K562 (cell line): ENCODE measurements around the gene VHLL. TPM values are rescaled to one million over a fixed set of nuclear protein-coding genes. Genes with fewer than 3 reads are reported as not detected.
A peak's percentile ranks its signal among the peaks of the same experiment; 100 is the strongest.

Source experiments
- ATAC-seq: fragments of 200-7000 bp; cut with Tn5 transposase; 3 replicates; pipeline ENCODE4 v1.9.1; 2020; ENCODE audit warnings: moderate library complexity
- BruUV-seq: library from RNA; stranded (reverse); fragments of 400-500 nt; replicated peaks from 2 replicates; lab custom pipeline; 2021; lab: Mats Ljungman, UMichigan
- CTCF ChIA-PET: fragments of 300-600 bp; formaldehyde crosslinking; extraction: SDS; loops from one replicate; lab custom pipeline; 2021; ENCODE audit warnings: low intra/inter-chr PET ratio; lab: Yijun Ruan, JAX
- POLR2A ChIA-PET: fragments of 300-600, 350-650 bp; sonication (Branson Sonifier 250); formaldehyde crosslinking; extraction: SDS; loops from one replicate; lab custom pipeline; 2021; ENCODE audit warnings: antibody characterized with exemption, inconsistent platforms; lab: Yijun Ruan, JAX
- DNase-seq, 4 experiments: peaks; one replicate each; pipeline versions ENCODE4 v3.0.0 to v3.0.0-alpha.2; 2011 to 2018; ENCODE audit warnings: low spot score in 3 of 4, mixed read lengths in 3 of 4; ENCODE audit errors: extremely low read depth in 1 of 4
- FAIRE-seq: peaks from 2 replicates; lab custom pipeline; 2011; peaks lifted over from hg19 to GRCh38; lab: Jason Lieb, UNC
- H2AFZ ChIP-seq: 2 replicates; pipeline ENCODE4 v1.6.0; 2011; ENCODE audit warnings: low read depth, low read length, control low read depth, inconsistent platforms
- H3K27ac ChIP-seq: fragments of 200-600 bp; 3 replicates; pipeline ENCODE4 v1.8.0; 2011; ENCODE audit warnings: low read depth, mild to moderate bottlenecking, control low read depth, inconsistent platforms, low read length, moderate library complexity, mixed read lengths; ENCODE audit errors: extremely low read depth
- H3K27me3 ChIP-seq, 2 experiments: fragments of 300-600 bp in 1 of 2; 2 replicates in 1 of 2; 3 replicates in 1 of 2; pipeline versions ENCODE4 v1.6.0 to v1.8.0; 2011; ENCODE audit warnings: inconsistent platforms in 2 of 2, low read length in 2 of 2, mild to moderate bottlenecking in 1 of 2, mixed read lengths in 1 of 2, moderate library complexity in 1 of 2; ENCODE audit not compliant: control insufficient read depth in 2 of 2, insufficient read depth in 2 of 2
- H3K36me3 ChIP-seq: fragments of 300-600 bp; 3 replicates; pipeline ENCODE4 v1.8.0; 2011; ENCODE audit warnings: mild to moderate bottlenecking, low read length, inconsistent platforms; ENCODE audit not compliant: control insufficient read depth, insufficient read depth
- H3K4me1 ChIP-seq, 2 experiments: fragments of 200-600 bp in 1 of 2; replicated peaks in 1 of 2; 2 replicates in 1 of 2; 3 replicates in 1 of 2; pipeline versions ENCODE4 v1.5.1 to v1.8.0; 2011; ENCODE audit warnings: inconsistent platforms in 2 of 2, low read length in 2 of 2, mild to moderate bottlenecking in 1 of 2, mixed read lengths in 1 of 2, moderate library complexity in 1 of 2; ENCODE audit not compliant: control insufficient read depth in 2 of 2, insufficient read depth in 2 of 2
- H3K4me2 ChIP-seq: 2 replicates; pipeline ENCODE4 v1.6.1; 2011; ENCODE audit warnings: low read length, control low read depth, inconsistent platforms, mixed read lengths; ENCODE audit not compliant: insufficient read depth
- H3K4me3 ChIP-seq: fragments of 200-600 bp; sonication (generic), shearing (Covaris generic); 2 replicates; pipeline ENCODE4 v1.5.1; 2016; ENCODE audit warnings: control low read depth, inconsistent platforms
- H3K79me2 ChIP-seq: fragments of 200-600 bp; 3 replicates; pipeline ENCODE4 v1.8.0; 2011; ENCODE audit warnings: low read length, inconsistent platforms; ENCODE audit not compliant: control insufficient read depth, insufficient read depth
- H3K9ac ChIP-seq, 2 experiments: 2 replicates each; pipeline versions ENCODE4 v1.6.0 to v1.6.1; 2011; ENCODE audit warnings: low read depth in 2 of 2, low read length in 2 of 2, control low read depth in 1 of 2, inconsistent platforms in 1 of 2, mild to moderate bottlenecking in 1 of 2, mixed read lengths in 1 of 2; ENCODE audit not compliant: insufficient read depth in 1 of 2
- H3K9me1 ChIP-seq: one replicate; pipeline ENCODE4 v1.6.0; 2011; ENCODE audit warnings: inconsistent platforms, mild to moderate bottlenecking, low read length, moderate library complexity; ENCODE audit not compliant: control insufficient read depth, insufficient read depth
- H3K9me3 ChIP-seq: replicated peaks from 2 replicates; pipeline ENCODE4 v1.5.1; 2011; ENCODE audit warnings: low read depth, low read length, inconsistent platforms; ENCODE audit not compliant: control insufficient read depth, insufficient read depth
- H4K20me1 ChIP-seq: replicated peaks from 2 replicates; pipeline ENCODE4 v1.6.1; 2011; ENCODE audit warnings: low read length, inconsistent platforms, mixed read lengths; ENCODE audit not compliant: control insufficient read depth, insufficient read depth
- CEBPB ChIP-seq: fragments of 450-650 bp; IDR thresholded peaks from 2 replicates; pipeline ENCODE4 v1.6.1; 2016; ENCODE audit warnings: missing genetic modification characterization, missing compliant biosample characterization
- CEBPG ChIP-seq, 3 experiments: fragments of 200-800 bp in 1 of 3; sonication (Bioruptor generic) in 1 of 3; sonication (generic) in 1 of 3; formaldehyde crosslinking in 1 of 3; IDR thresholded peaks in 2 of 3; conservative IDR thresholded peaks in 1 of 3; 2 replicates each; pipeline versions ENCODE4 v1.6.1 to v1.8.0; 2016 to 2022; ENCODE audit warnings: missing compliant biosample characterization in 2 of 3, missing genetic modification characterization in 2 of 3, mild to moderate bottlenecking in 1 of 3, missing genetic modification reagents in 1 of 3
- CREB3L1 ChIP-seq: fragments of 450-650 bp; IDR thresholded peaks from 2 replicates; pipeline ENCODE4 v1.6.1; 2014; ENCODE audit warnings: low read depth, mild to moderate bottlenecking, moderate library complexity, borderline replicate concordance
- DACH1 ChIP-seq: fragments of 450-650 bp; IDR thresholded peaks from 2 replicates; pipeline ENCODE4 v1.6.1; 2018; ENCODE audit not compliant: partially characterized antibody
- EZH2 ChIP-seq: IDR thresholded peaks from 2 replicates; pipeline ENCODE4 v1.6.1; 2012; ENCODE audit warnings: low read depth, mild to moderate bottlenecking, inconsistent platforms, low read length, borderline replicate concordance
- HMGXB4 ChIP-seq: sonication (generic); formaldehyde crosslinking; IDR thresholded peaks from 2 replicates; pipeline ENCODE4 v1.8.1; 2023; ENCODE audit warnings: mild to moderate bottlenecking, missing genetic modification reagents
- HNRNPLL ChIP-seq: fragments of 200-400 bp; formaldehyde crosslinking; IDR thresholded peaks from 2 replicates; pipeline ENCODE4 v1.6.1; 2017; ENCODE audit warnings: low read length, low read depth, mild to moderate bottlenecking; ENCODE audit not compliant: poor library complexity, severe bottlenecking
- KDM2B ChIP-seq: fragments of 250-450 bp; sonication (Bioruptor Pico); IDR thresholded peaks from 2 replicates; pipeline ENCODE4 v1.8.0; 2021; ENCODE audit warnings: mild to moderate bottlenecking, moderate library complexity
- MAFF ChIP-seq: IDR thresholded peaks from 2 replicates; pipeline ENCODE4 v1.6.1; 2012; ENCODE audit warnings: low read length, improper control_type of control experiment
- NR2F6 ChIP-seq: fragments of 450-650 bp; formaldehyde crosslinking; IDR thresholded peaks from 2 replicates; pipeline ENCODE4 v1.4.0; 2020; ENCODE audit warnings: mild to moderate bottlenecking
- SIN3A ChIP-seq, 2 experiments: fragments of 150-350 bp in 1 of 2; IDR thresholded peaks; 2 replicates each; pipeline ENCODE4 v1.6.1; 2011 to 2016; ENCODE audit warnings: borderline replicate concordance in 2 of 2, low read depth in 2 of 2, low read length in 2 of 2, mild to moderate bottlenecking in 2 of 2, moderate library complexity in 2 of 2; ENCODE audit not compliant: control insufficient read depth in 1 of 2
- TEAD1 ChIP-seq, 2 experiments: fragments of 450-650 bp in 1 of 2; sonication (generic) in 1 of 2; formaldehyde crosslinking; IDR thresholded peaks; 2 replicates each; pipeline versions ENCODE4 v1.4.0 to v1.8.0; 2020 to 2022; ENCODE audit warnings: mild to moderate bottlenecking in 2 of 2, missing genetic modification reagents in 1 of 2
- ZNF384 ChIP-seq: IDR thresholded peaks from 2 replicates; pipeline ENCODE4 v1.6.1; 2012; ENCODE audit warnings: low read depth, low read length, improper control_type of control experiment
- ZNF57 ChIP-seq: fragments of 450-650 bp; formaldehyde crosslinking; IDR thresholded peaks from 2 replicates; pipeline ENCODE4 v1.4.0; 2020; ENCODE audit warnings: mild to moderate bottlenecking, moderate library complexity
- ZNF76 ChIP-seq: fragments of 250-450 bp; sonication (Bioruptor Pico); IDR thresholded peaks from 2 replicates; pipeline ENCODE4 v1.4.0; 2020; ENCODE audit warnings: mild to moderate bottlenecking, moderate library complexity, borderline replicate concordance
- WGBS: fragments of 100-300 bp; shearing (Covaris generic); methylation state at CpG from one replicate; pipeline ENCODE4 v1.1.6; 2016; ENCODE audit warnings: low coverage, mixed read lengths; ENCODE audit not compliant: insufficient coverage; ENCODE audit errors: missing lambda C conversion rate; 5-methylcytosine and 5-hydroxymethylcytosine counted together
- in situ Hi-C: fragments of 300-500 bp; cut with MboI; formaldehyde crosslinking; loops from 4 replicates; pipeline ENCODE4 v1.15.0; 2018; ENCODE audit warnings: inconsistent platforms, mixed read lengths
- intact Hi-C: fragments of 100-400 bp; cut with micrococcal nuclease; formaldehyde crosslinking; loops from 2 replicates; pipeline ENCODE4 v1.14.2; 2022
- polyA plus RNA-seq, 8 experiments: library from polyadenylated mRNA; depleted of rRNA in 4 of 8; stranded (reverse) in 5 of 8; unstranded in 3 of 8; fragments of >200 nt; fragmentation: Nextera tagmentation in 2 of 8; fragmentation: Illumina TruSeq in 1 of 8; extraction: Ambion mirVana in 2 of 8; extraction: Trizol in 1 of 8; gene quantifications; 2 replicates each; pipeline versions ENCODE4 v1.2.1 to v1.2.3, GENCODE V29; 2011 to 2014; ENCODE audit warnings: inconsistent platforms in 1 of 8, missing spikeins in 1 of 8
- total RNA-seq, 7 experiments: library from RNA; depleted of rRNA in 6 of 7; stranded (reverse); fragments of >200 nt in 6 of 7; fragmentation: Illumina TruSeq in 2 of 7; extraction: Trizol in 2 of 7; gene quantifications; 2 replicates each; pipeline versions ENCODE4 v1.2.1 to v1.2.3, GENCODE V29; 2011 to 2021; ENCODE audit warnings: low replicate concordance in 1 of 7

VHLL gene
- total and polyA plus RNA-seq, 9 of the 15 experiments (the other 6 are each of a cell fraction or from before 2014, with no cell fraction given): not detected

GRCh38 chr1:156316909-156317308 is 17.8 kb upstream of the VHLL start:
- Histone ChIP-seq H3K9ac (no peak overlapping the region), H3K79me2 (no peaks in the 10 kb centered on the region; the same call in 2 of the 3 replicates), H3K9me1 (no peaks in the 10 kb centered on the region), H3K4me2 (no peak overlapping the region), H3K4me1 (no peaks in the 10 kb centered on the region)
- no TSS peak for BruUV-seq
- in situ Hi-C loops: no loop called here
- no peak for DNase-seq
- CTCF ChIA-PET: no interaction called here
- intact Hi-C loops: no loop called here
- TF ChIP-seq CEBPB (tag) (peak; percentile 62; the same call in 1 of the 2 replicates), NR2F6 (CRISPR knock-in tag) (no peak), DACH1 (no peak), ZNF76 (CRISPR knock-in tag) (no peak), HMGXB4 (CRISPR knock-in tag) (no peak), KDM2B (CRISPR knock-in tag) (no peak), CEBPG (CRISPR knock-in tag; IDR thresholded peaks at IDR 0.05) (no peak), CEBPG (tag; conservative IDR thresholded peaks at IDR 0.05 in 1 of 2, IDR thresholded peaks at IDR 0.05 in 1 of 2) (peak in 1 of 2 experiments; percentile 31; a peak in 1 of 4 replicates), EZH2 (no peak), HNRNPLL (no peak), ZNF384 (no peak), TEAD1 (CRISPR knock-in tag; IDR thresholded peaks at IDR 0.05) (no peak), SIN3A (IDR thresholded peaks at IDR 0.05; ENCODE audit: borderline replicate concordance in 2 of 2, control insufficient read depth in 1 of 2, low read depth in 2 of 2, low read length in 2 of 2) (no peak), CREB3L1 (no peak), MAFF (no peak), ZNF57 (CRISPR knock-in tag) (no peak)
- TF ChIP-seq, all 486 proteins: peak for 2
- H3K27ac ChIP-seq: no peak overlapping the region
- H3K36me3 ChIP-seq: peaks cover 95% of the 10 kb centered on the region
- H3K9me3 ChIP-seq: no peaks in the 10 kb centered on the region
- H4K20me1 ChIP-seq: no peaks in the 10 kb centered on the region
- no peaks in the 10 kb centered on the region for H3K27me3 ChIP-seq
- 94% methylated on average over 7 of the region's 7 CpGs for WGBS
- no peak for ATAC-seq
- H2AFZ ChIP-seq: no peak overlapping the region
- no peak overlapping the region for H3K4me3 ChIP-seq
- POLR2A ChIA-PET: interaction anchor here (0.6 to 0.7 kb wide), 2 partner anchors 15 to 155 kb away, joined by 3 read pairs; no protein-coding TSS in a partner anchor
- no peak for FAIRE-seq
